PC-9 (cell line): ENCODE measurements around the gene AHI1. TPM values are rescaled to one million over a fixed set of nuclear protein-coding genes. Genes with fewer than 3 reads are reported as not detected.

Experiments used
- BruUV-seq: library from RNA; stranded (reverse); fragments of 400-500 nt; replicated peaks from 2 replicates; lab custom pipeline; 2021; lab: Mats Ljungman, UMichigan
- CTCF ChIA-PET: fragments of 300-600 bp; sonication (Branson Sonifier 250); formaldehyde crosslinking; loops from one replicate; lab custom pipeline; 2022; ENCODE audit warnings: antibody characterized with exemption; lab: Charles Lee
- POLR2A ChIA-PET: fragments of 300-600 bp; sonication (Branson Sonifier 250); formaldehyde crosslinking; loops from one replicate; lab custom pipeline; 2022; ENCODE audit warnings: antibody characterized with exemption; ENCODE audit not compliant: unreplicated experiment; lab: Charles Lee
- DNase-seq, 2 experiments: peaks; one replicate each; pipeline versions ENCODE4 v3.0.0 to v3.0.0-alpha.2; 2015 to 2022; ENCODE audit warnings: mixed read lengths in 1 of 2
- H2AFZ ChIP-seq: fragments of 200-600 bp; sonication (generic); 2 replicates; pipeline ENCODE4 v1.8.1; 2017; ENCODE audit warnings: antibody characterized with exemption
- H3F3A ChIP-seq: fragments of 200-600 bp; sonication (generic); 2 replicates; pipeline ENCODE4 v1.8.1; 2017; ENCODE audit warnings: antibody characterized with exemption, mild to moderate bottlenecking, low read depth; ENCODE audit not compliant: insufficient read depth
- H3K27ac ChIP-seq: fragments of 200-600 bp; sonication (generic); 2 replicates; pipeline ENCODE4 v1.6.1; 2016; ENCODE audit warnings: mixed run types
- H3K27me3 ChIP-seq: fragments of 200-600 bp; sonication (generic); 2 replicates; pipeline ENCODE4 v1.6.1; 2016; ENCODE audit warnings: low read depth, mixed run types; ENCODE audit not compliant: insufficient read depth
- H3K36me3 ChIP-seq: fragments of 200-600 bp; sonication (generic); 2 replicates; pipeline ENCODE4 v1.6.1; 2016; ENCODE audit warnings: low read depth, mixed run types
- H3K4me1 ChIP-seq: fragments of 200-600 bp; sonication (generic); replicated peaks from 2 replicates; pipeline ENCODE4 v1.6.1; 2016; ENCODE audit warnings: mixed run types; ENCODE audit not compliant: insufficient read depth
- H3K4me2 ChIP-seq: fragments of 200-600 bp; sonication (generic); 2 replicates; pipeline ENCODE4 v1.6.1; 2017; ENCODE audit warnings: mixed run types
- H3K4me3 ChIP-seq: fragments of 200-600 bp; sonication (generic); 2 replicates; pipeline ENCODE4 v1.6.1; 2016; ENCODE audit warnings: mixed run types
- H3K79me2 ChIP-seq: fragments of 200-600 bp; sonication (generic); 2 replicates; pipeline ENCODE4 v1.6.1; 2017; ENCODE audit warnings: low read depth, mixed run types
- H3K9me2 ChIP-seq: fragments of 200-600 bp; sonication (generic); 2 replicates; pipeline ENCODE4 v1.8.1; 2017; ENCODE audit warnings: mild to moderate bottlenecking; ENCODE audit not compliant: insufficient read depth
- H3K9me3 ChIP-seq: fragments of 200-600 bp; sonication (generic); 2 replicates; pipeline ENCODE4 v1.8.1; 2016; ENCODE audit warnings: low read depth; ENCODE audit not compliant: insufficient read depth
- H4K20me1 ChIP-seq: fragments of 200-600 bp; sonication (generic); 2 replicates; pipeline ENCODE4 v1.8.1; 2017; ENCODE audit not compliant: insufficient read depth
- CTCF ChIP-seq: fragments of 200-600 bp; sonication (generic); conservative IDR thresholded peaks from 2 replicates; pipeline ENCODE4 v1.6.1; 2017; ENCODE audit warnings: mixed run types, antibody characterized with exemption, mild to moderate bottlenecking, moderate library complexity
- EZH2 ChIP-seq: fragments of 200-600 bp; sonication (generic); IDR thresholded peaks from 2 replicates; pipeline ENCODE4 v1.8.0; 2017; ENCODE audit warnings: antibody characterized with exemption, low read depth
- intact Hi-C: fragments of 100-400 bp; cut with micrococcal nuclease; formaldehyde crosslinking; loops from one replicate; pipeline ENCODE4 v1.10.0; 2022; ENCODE audit not compliant: unreplicated experiment
- total RNA-seq: library from RNA; stranded (reverse); gene quantifications from 2 replicates; pipeline ENCODE4 v1.2.3, GENCODE V29; 2021

The AHI1 gene
- total RNA-seq, 1 experiment from 2014 or later: 19.9 TPM

DNA sequence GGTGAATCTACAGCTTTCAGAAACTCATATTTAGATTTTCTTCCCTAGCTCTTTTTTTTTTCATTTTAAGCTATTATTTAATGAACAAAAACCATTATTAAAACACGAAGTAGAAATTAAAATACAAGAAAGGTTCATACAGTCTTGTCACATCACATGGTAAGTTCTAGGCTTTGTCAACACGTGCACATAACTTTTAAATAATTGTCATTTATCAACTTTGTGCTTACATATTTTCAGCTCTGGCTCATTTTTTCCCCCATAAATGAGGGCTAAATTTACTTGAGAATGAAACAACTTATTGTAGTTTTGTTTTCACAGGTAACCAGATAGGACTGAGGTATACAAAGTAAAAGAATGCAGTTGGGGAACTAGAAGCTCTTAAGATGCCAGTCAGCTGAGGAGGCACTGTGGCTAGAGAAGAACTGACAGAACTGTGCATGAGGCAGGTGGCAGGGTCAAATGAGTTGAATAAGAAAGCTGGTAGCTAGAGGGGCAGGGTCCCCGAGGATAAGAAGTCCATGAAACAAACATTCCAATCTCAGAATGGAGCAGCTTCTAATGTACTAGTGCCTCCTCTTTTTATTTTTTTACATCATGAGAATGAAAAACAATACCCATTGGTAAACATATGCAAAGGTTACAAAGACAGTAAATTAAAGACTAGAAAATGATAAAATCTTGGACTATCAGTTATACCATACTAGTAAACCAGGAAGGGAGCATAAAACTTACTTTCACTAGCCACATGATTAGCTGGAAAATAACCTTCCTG, 174.9 kb downstream of the AHI1 start:
- POLR2A ChIA-PET: no interaction called here
- no peak for TF ChIP-seq EZH2
- TF ChIP-seq CTCF: no peak
- no peak overlapping the region for H3K27ac ChIP-seq
- H3K36me3 ChIP-seq: no peaks in the 10 kb centered on the region
- CTCF ChIA-PET: no interaction called here
- H3K4me2 ChIP-seq: no peak overlapping the region
- H3K9me3 ChIP-seq: no peaks in the 10 kb centered on the region
- no TSS peak for BruUV-seq
- no peaks in the 10 kb centered on the region for H3K4me1 ChIP-seq
- no peak overlapping the region for H3K4me3 ChIP-seq
- intact Hi-C loops: no loop called here
- no peak for DNase-seq
- no peak overlapping the region for H2AFZ ChIP-seq
- no peaks in the 10 kb centered on the region for H3K27me3 ChIP-seq
- no peaks in the 10 kb centered on the region for H3K9me2 ChIP-seq
- no peaks in the 10 kb centered on the region for H3F3A ChIP-seq
- no peaks in the 10 kb centered on the region for H4K20me1 ChIP-seq
- H3K79me2 ChIP-seq: no peaks in the 10 kb centered on the region

DNA sequence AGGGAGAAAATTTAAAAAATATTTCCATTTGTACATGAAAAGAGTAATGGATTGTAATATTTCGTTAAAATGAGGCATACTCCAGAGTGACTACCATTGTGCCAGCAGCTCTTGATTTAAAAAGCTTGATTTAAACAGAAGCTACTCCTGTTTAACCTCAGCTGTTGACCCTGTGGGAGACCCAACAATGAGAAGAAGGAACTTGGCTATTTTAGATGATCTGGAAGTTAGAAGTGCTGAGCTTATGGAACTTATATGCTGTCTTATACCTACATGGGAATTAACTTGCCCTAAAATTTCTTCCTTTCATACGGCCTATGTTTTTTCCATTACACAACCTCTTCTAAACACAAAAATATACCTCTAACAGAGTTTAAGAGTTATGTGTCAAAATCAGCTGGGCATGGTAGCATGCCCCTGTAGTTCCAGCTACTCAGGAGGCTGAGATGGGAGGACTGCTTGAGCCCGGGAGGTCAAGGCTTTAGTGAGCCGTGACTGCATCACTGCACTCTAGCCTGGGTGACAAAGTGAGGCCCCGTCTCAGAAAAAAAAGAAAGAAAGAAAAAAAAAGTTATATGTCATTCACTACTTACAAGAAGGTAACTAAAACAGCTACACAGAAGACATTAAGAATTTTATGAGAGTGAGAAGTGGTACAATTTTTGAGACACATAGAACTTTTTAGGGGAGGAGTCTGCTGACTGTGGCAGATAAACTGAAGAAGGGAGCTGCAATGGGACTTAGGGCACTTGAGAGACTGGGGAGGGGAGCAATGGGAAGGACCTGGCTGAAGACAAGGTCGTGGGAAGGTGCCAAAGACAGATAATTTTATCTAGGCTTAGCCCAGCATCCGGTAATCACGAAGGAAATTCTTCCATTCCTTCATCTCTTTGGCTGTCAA, 176.6 kb downstream of the AHI1 start:
- Histone ChIP-seq H3K36me3 (no peaks in the 10 kb centered on the region), H4K20me1 (no peaks in the 10 kb centered on the region), H3K79me2 (no peaks in the 10 kb centered on the region), H3K9me2 (no peaks in the 10 kb centered on the region), H3K4me2 (no peak overlapping the region), H3K9me3 (no peaks in the 10 kb centered on the region), H3K4me1 (no peaks in the 10 kb centered on the region), H3K4me3 (no peak overlapping the region), H3K27ac (no peak overlapping the region), H3F3A (no peaks in the 10 kb centered on the region), H2AFZ (no peak overlapping the region), H3K27me3 (no peaks in the 10 kb centered on the region)
- TF ChIP-seq EZH2: no peak
- intact Hi-C loops: no loop called here
- ChIA-PET CTCF (no interaction called here), POLR2A (no interaction called here)
- DNase-seq: no peak
- no TSS peak for BruUV-seq

DNA sequence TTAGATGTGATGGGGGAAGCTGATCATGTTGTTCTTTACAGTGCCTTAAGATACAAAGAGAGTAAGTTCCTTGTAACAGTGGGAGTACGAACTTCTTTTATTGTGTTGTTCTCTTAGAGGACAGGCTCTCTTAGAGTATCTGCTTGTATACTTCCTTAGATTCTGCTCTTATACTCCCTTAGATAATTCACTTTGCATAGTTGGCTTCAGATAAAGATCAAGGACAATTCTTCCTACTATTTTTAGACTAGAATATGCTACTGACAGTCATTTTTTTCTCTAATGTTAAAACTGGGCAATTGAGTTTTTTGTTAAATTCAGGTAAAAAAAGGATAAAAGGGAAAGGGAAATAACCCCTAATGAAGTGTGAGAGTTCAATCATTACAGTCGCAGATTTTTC, 177.7 kb downstream of the AHI1 start:
- Histone ChIP-seq H3F3A (no peaks in the 10 kb centered on the region), H3K9me3 (no peaks in the 10 kb centered on the region), H3K27ac (no peak overlapping the region), H3K36me3 (no peaks in the 10 kb centered on the region), H4K20me1 (no peaks in the 10 kb centered on the region), H2AFZ (no peak overlapping the region), H3K4me1 (no peaks in the 10 kb centered on the region), H3K9me2 (no peaks in the 10 kb centered on the region), H3K27me3 (no peaks in the 10 kb centered on the region), H3K4me2 (no peak overlapping the region), H3K4me3 (no peak overlapping the region), H3K79me2 (no peaks in the 10 kb centered on the region)
- TF ChIP-seq EZH2 (no peak), CTCF (no peak)
- POLR2A ChIA-PET: no interaction called here
- no peak for DNase-seq
- BruUV-seq: no TSS peak
- intact Hi-C loops: no loop called here
- CTCF ChIA-PET: no interaction called here
